Measurements from ENCODE around the gene GBP4. TPM values are rescaled to one million over a fixed set of nuclear protein-coding genes. Genes with fewer than 3 reads are reported as not detected.

Gene GBP4
- total and polyA plus RNA-seq, 2 donors from 2014 or later = 9.0 to 11.0 TPM

- Histone ChIP-seq H3K4me1 (ENCODE audit: control insufficient read depth in 2 of 3, insufficient read depth in 2 of 3, low read depth in 1 of 3, low read length in 3 of 3) (no peaks in the 10 kb centered on the region), H3K9ac (ENCODE audit: low read length in 3 of 3) (no peak overlapping the region), H3K4me3 (ENCODE audit: low read length in 3 of 3) (no peak overlapping the region), H3K27me3 (ENCODE audit: control insufficient read depth, insufficient read depth, low read length) (no peaks in the 10 kb centered on the region), H3K27ac (ENCODE audit: low read depth in 2 of 2, low read length in 2 of 2) (no peak overlapping the region), H3K9me3 (ENCODE audit: control insufficient read depth in 2 of 3, insufficient read depth in 1 of 3, low read length in 3 of 3) (no peaks in the 10 kb centered on the region), H3K36me3 (ENCODE audit: control insufficient read depth in 2 of 3, insufficient read depth in 3 of 3, low read length in 3 of 3) (no peaks in the 10 kb centered on the region)
- TF ChIP-seq CTCF (IDR thresholded peaks at IDR 0.05; ENCODE audit: borderline replicate concordance, extremely low read depth, insufficient read depth) = no peak
- intact Hi-C loops (cut with DNase I) = no loop called here
- no peak for FAIRE-seq
- no peak for DNase-seq
Observed at GRCh38 chr1:89170170-89171066, 28.3 kb downstream of the GBP4 start.

GRCh38 chr1:89169166-89169565, 29.6 kb downstream of the GBP4 start:
- intact Hi-C loops (cut with DNase I) = no loop called here
- TF ChIP-seq CTCF (IDR thresholded peaks at IDR 0.05; ENCODE audit: borderline replicate concordance, extremely low read depth, insufficient read depth) = no peak
- Histone ChIP-seq H3K36me3 (ENCODE audit: control insufficient read depth in 2 of 3, insufficient read depth in 3 of 3, low read length in 3 of 3) (no peaks in the 10 kb centered on the region), H3K9ac (ENCODE audit: low read length in 3 of 3) (no peak overlapping the region), H3K9me3 (ENCODE audit: control insufficient read depth in 2 of 3, insufficient read depth in 1 of 3, low read length in 3 of 3) (no peaks in the 10 kb centered on the region), H3K27ac (ENCODE audit: low read depth in 2 of 2, low read length in 2 of 2) (no peak overlapping the region), H3K4me3 (ENCODE audit: low read length in 3 of 3) (no peak overlapping the region), H3K4me1 (ENCODE audit: control insufficient read depth in 2 of 3, insufficient read depth in 2 of 3, low read depth in 1 of 3, low read length in 3 of 3) (no peaks in the 10 kb centered on the region), H3K27me3 (ENCODE audit: control insufficient read depth, insufficient read depth, low read length) (no peaks in the 10 kb centered on the region)
- DNase-seq (no peak), FAIRE-seq (no peak)

- Histone ChIP-seq H3K27me3 (ENCODE audit: control insufficient read depth, insufficient read depth, low read length) (no peaks in the 10 kb centered on the region), H3K4me1 (ENCODE audit: control insufficient read depth in 2 of 3, insufficient read depth in 2 of 3, low read depth in 1 of 3, low read length in 3 of 3) (no peaks in the 10 kb centered on the region), H3K4me3 (ENCODE audit: low read length in 3 of 3) (no peak overlapping the region), H3K9ac (ENCODE audit: low read length in 3 of 3) (no peak overlapping the region), H3K27ac (ENCODE audit: low read depth in 2 of 2, low read length in 2 of 2) (no peak overlapping the region), H3K9me3 (ENCODE audit: control insufficient read depth in 2 of 3, insufficient read depth in 1 of 3, low read length in 3 of 3) (no peaks in the 10 kb centered on the region), H3K36me3 (ENCODE audit: control insufficient read depth in 2 of 3, insufficient read depth in 3 of 3, low read length in 3 of 3) (no peaks in the 10 kb centered on the region)
- intact Hi-C loops (cut with DNase I) = no loop called here
- FAIRE-seq (no peak), DNase-seq (peak in 1 of 5 donors; percentile 8)
- TF ChIP-seq CTCF (IDR thresholded peaks at IDR 0.05; ENCODE audit: borderline replicate concordance, extremely low read depth, insufficient read depth) = no peak
Observed at GRCh38 chr1:89167590-89168230, 31.0 kb downstream of the GBP4 start.
